ENCODE data around the gene GLB1L3. TPM values are rescaled to one million over a fixed set of nuclear protein-coding genes. Genes with fewer than 3 reads are reported as not detected.

Gene GLB1L3
- total RNA-seq, 1 experiment from 2014 or later = not detected

DNA sequence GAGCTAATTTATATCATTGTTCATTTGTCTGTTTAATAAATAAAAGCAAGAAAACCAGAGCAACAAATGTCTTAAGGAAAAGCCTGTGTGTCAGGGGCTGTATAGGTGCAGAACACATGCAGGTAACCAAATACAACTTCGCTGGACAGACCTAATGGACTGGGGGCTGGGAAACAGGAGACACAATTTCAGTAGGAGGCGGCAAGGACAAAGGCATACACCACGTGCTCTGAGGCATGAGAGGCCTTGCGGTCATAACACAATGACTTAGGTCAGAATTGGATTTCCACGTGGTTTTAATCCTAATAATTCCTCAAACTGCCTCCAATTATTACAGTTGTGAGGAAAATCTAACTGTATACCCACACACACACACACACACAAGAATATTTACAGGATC lies 8.7 kb upstream of the GLB1L3 start:
- no TSS peak for BruUV-seq (replicated peaks)
- intact Hi-C loops (cut with micrococcal nuclease) = no loop called here
- Histone ChIP-seq H3K9me3 (ENCODE audit: control insufficient read depth in 1 of 2, insufficient read depth in 1 of 2, low read depth in 1 of 2, low read length in 2 of 2) (no peaks in the 10 kb centered on the region), H2AFZ (ENCODE audit: low read depth, low read length, poor library complexity, severe bottlenecking) (no peak overlapping the region), H3K79me2 (ENCODE audit: insufficient read depth, low read length) (no peaks in the 10 kb centered on the region), H3K4me3 (replicated peaks in 1 of 2; ENCODE audit: low read depth in 1 of 2, low read length in 2 of 2) (no peak overlapping the region), H4K20me1 (ENCODE audit: insufficient read depth) (no peaks in the 10 kb centered on the region), H3K9me2 (ENCODE audit: insufficient read depth) (no peaks in the 10 kb centered on the region), H3K4me2 (ENCODE audit: low read length) (no peak overlapping the region), H3K27ac (ENCODE audit: low read depth, low read length) (no peak overlapping the region), H3K4me1 (ENCODE audit: control insufficient read depth in 1 of 2, insufficient read depth in 2 of 2, low read length in 2 of 2) (no peaks in the 10 kb centered on the region), H3K9ac (ENCODE audit: low read length) (no peak overlapping the region), H3K27me3 (ENCODE audit: insufficient read depth, low read length) (no peaks in the 10 kb centered on the region), H3K36me3 (ENCODE audit: control insufficient read depth in 1 of 2, insufficient read depth in 2 of 2, low read length in 2 of 2) (peaks cover 2 to 4% of the 10 kb centered on the region in 2 experiments; a peak in 2 of 4 replicates)
- RAD21 ChIA-PET (ENCODE audit: low non-redundant PET in 1 of 2, low total read pairs in 2 of 2, uncharacterized antibody in 2 of 2, unreplicated experiment in 2 of 2) = no interaction called here
- POLR2A ChIA-PET = no interaction called here
- DNase-seq (ENCODE audit: low read depth, low spot score) = no peak
- TF ChIP-seq ZFX (IDR thresholded peaks at IDR 0.05) = no peak
- TF ChIP-seq, protein P1, sequence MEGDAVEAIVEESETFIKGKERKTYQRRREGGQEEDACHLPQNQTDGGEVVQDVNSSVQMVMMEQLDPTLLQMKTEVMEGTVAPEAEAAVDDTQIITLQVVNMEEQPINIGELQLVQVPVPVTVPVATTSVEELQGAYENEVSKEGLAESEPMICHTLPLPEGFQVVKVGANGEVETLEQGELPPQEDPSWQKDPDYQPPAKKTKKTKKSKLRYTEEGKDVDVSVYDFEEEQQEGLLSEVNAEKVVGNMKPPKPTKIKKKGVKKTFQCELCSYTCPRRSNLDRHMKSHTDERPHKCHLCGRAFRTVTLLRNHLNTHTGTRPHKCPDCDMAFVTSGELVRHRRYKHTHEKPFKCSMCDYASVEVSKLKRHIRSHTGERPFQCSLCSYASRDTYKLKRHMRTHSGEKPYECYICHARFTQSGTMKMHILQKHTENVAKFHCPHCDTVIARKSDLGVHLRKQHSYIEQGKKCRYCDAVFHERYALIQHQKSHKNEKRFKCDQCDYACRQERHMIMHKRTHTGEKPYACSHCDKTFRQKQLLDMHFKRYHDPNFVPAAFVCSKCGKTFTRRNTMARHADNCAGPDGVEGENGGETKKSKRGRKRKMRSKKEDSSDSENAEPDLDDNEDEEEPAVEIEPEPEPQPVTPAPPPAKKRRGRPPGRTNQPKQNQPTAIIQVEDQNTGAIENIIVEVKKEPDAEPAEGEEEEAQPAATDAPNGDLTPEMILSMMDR (IDR thresholded peaks at IDR 0.05 in 2 of 3, conservative IDR thresholded peaks at IDR 0.05 in 1 of 3; ENCODE audit: borderline replicate concordance in 1 of 3, insufficient read depth in 1 of 3, low read depth in 2 of 3, low read length in 2 of 3) = no peak
- TF ChIP-seq, protein P2, sequence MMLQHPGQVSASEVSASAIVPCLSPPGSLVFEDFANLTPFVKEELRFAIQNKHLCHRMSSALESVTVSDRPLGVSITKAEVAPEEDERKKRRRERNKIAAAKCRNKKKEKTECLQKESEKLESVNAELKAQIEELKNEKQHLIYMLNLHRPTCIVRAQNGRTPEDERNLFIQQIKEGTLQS (IDR thresholded peaks at IDR 0.05) = no peak
- no peak for TF ChIP-seq EZH2 (IDR thresholded peaks at IDR 0.05)
- no peak for TF ChIP-seq FOSL1 (IDR thresholded peaks at IDR 0.05; ENCODE audit: low read depth)
- TF ChIP-seq EZH2phosphoT487 (IDR thresholded peaks at IDR 0.05; ENCODE audit: borderline replicate concordance) = no peak
- TF ChIP-seq POLR2A (IDR thresholded peaks at IDR 0.05; ENCODE audit: borderline replicate concordance, extremely low read depth, insufficient read depth, insufficient read length) = no peak
- TF ChIP-seq, protein P3, sequence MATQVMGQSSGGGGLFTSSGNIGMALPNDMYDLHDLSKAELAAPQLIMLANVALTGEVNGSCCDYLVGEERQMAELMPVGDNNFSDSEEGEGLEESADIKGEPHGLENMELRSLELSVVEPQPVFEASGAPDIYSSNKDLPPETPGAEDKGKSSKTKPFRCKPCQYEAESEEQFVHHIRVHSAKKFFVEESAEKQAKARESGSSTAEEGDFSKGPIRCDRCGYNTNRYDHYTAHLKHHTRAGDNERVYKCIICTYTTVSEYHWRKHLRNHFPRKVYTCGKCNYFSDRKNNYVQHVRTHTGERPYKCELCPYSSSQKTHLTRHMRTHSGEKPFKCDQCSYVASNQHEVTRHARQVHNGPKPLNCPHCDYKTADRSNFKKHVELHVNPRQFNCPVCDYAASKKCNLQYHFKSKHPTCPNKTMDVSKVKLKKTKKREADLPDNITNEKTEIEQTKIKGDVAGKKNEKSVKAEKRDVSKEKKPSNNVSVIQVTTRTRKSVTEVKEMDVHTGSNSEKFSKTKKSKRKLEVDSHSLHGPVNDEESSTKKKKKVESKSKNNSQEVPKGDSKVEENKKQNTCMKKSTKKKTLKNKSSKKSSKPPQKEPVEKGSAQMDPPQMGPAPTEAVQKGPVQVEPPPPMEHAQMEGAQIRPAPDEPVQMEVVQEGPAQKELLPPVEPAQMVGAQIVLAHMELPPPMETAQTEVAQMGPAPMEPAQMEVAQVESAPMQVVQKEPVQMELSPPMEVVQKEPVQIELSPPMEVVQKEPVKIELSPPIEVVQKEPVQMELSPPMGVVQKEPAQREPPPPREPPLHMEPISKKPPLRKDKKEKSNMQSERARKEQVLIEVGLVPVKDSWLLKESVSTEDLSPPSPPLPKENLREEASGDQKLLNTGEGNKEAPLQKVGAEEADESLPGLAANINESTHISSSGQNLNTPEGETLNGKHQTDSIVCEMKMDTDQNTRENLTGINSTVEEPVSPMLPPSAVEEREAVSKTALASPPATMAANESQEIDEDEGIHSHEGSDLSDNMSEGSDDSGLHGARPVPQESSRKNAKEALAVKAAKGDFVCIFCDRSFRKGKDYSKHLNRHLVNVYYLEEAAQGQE (IDR thresholded peaks at IDR 0.05; ENCODE audit: low read depth) = no peak
- CTCF ChIA-PET = no interaction called here
- no peak for ATAC-seq
